H1 (cell line): ENCODE results near the gene PPOX. TPM values are rescaled to one million over a fixed set of nuclear protein-coding genes. Genes with fewer than 3 reads are reported as not detected.

ENCODE experiments used
- ASH2L ChIP-seq: fragments of 200-600, 300-600 bp; sonication (generic); IDR thresholded peaks from one replicate; pipeline ENCODE4 v1.7.1; 2017; ENCODE audit warnings: low read length
- CHD2 ChIP-seq: IDR thresholded peaks from 2 replicates; pipeline ENCODE4 v1.6.1; 2012; ENCODE audit warnings: low read length, improper control_type of control experiment
- EGR1 ChIP-seq: IDR thresholded peaks from 2 replicates; pipeline ENCODE4 v1.6.1; 2011; ENCODE audit warnings: low read depth, low read length, borderline replicate concordance
- FOSL1 ChIP-seq: IDR thresholded peaks from 2 replicates; pipeline ENCODE4 v1.6.1; 2011; ENCODE audit warnings: mild to moderate bottlenecking, low read depth, low read length, moderate library complexity; ENCODE audit not compliant: insufficient read depth
- KDM5A ChIP-seq: fragments of 200-600 bp; IDR thresholded peaks from 2 replicates; pipeline ENCODE4 v1.7.1; 2012; ENCODE audit warnings: mild to moderate bottlenecking, low read length, inconsistent platforms, mixed read lengths
- MAFK ChIP-seq: IDR thresholded peaks from 2 replicates; pipeline ENCODE4 v1.6.1; 2012; ENCODE audit warnings: low read depth, mild to moderate bottlenecking, improper control_type of control experiment, low read length
- POLR2AphosphoS5 ChIP-seq: IDR thresholded peaks from 2 replicates; pipeline ENCODE4 v1.6.1; 2011; ENCODE audit warnings: low read depth, low read length
- POU5F1 ChIP-seq: IDR thresholded peaks from 2 replicates; pipeline ENCODE4 v1.6.1; 2011; ENCODE audit warnings: low read depth, mild to moderate bottlenecking, low read length, moderate library complexity
- SIRT6 ChIP-seq: IDR thresholded peaks from one replicate; pipeline ENCODE4 v1.7.1; 2012; ENCODE audit warnings: low read length, inconsistent platforms
- SP1 ChIP-seq: IDR thresholded peaks from 2 replicates; pipeline ENCODE4 v1.6.1; 2011; ENCODE audit warnings: low read depth, low read length
- TAF1 ChIP-seq: IDR thresholded peaks from 2 replicates; pipeline ENCODE4 v1.6.1; 2011; ENCODE audit warnings: mild to moderate bottlenecking, low read depth, low read length
- TBP ChIP-seq: IDR thresholded peaks from 2 replicates; pipeline ENCODE4 v1.6.1; 2011; ENCODE audit warnings: low read depth, low read length, improper control_type of control experiment
- polyA plus RNA-seq, 7 experiments: library from polyadenylated mRNA; depleted of rRNA in 3 of 7; stranded (reverse) in 5 of 7; unstranded in 2 of 7; fragments of >200 nt in 5 of 7; fragments of 200-250 nt in 2 of 7; gene quantifications; 1 replicate in 5 of 7; 2 replicates in 1 of 7; 4 replicates in 1 of 7; pipeline versions ENCODE4 v1.2.1 to v1.2.3, GENCODE V29; 2011 to 2013; ENCODE audit warnings: missing spikeins in 2 of 7, mixed read lengths in 2 of 7
- total RNA-seq: library from RNA; stranded (reverse); fragmentation: NEBNext Ultra II Directional; extraction: Animal tissue kit (Norgen Biotek cat#: 25700); gene quantifications from 2 replicates; pipeline ENCODE4 v1.2.1, GENCODE V29; 2021
- TF ChIP-seq, protein P1 (sequence below): IDR thresholded peaks from 2 replicates; pipeline ENCODE4 v1.6.1; 2012; ENCODE audit warnings: inconsistent platforms
- TF ChIP-seq, protein P2 (sequence below): IDR thresholded peaks from 2 replicates; pipeline ENCODE4 v1.6.1; 2011; ENCODE audit warnings: low read depth, mild to moderate bottlenecking, low read length; ENCODE audit not compliant: insufficient read depth
- TF ChIP-seq, protein P3 (sequence below): IDR thresholded peaks from 2 replicates; pipeline ENCODE4 v1.6.1; 2012; ENCODE audit warnings: low read length, inconsistent platforms

Gene PPOX
- total and polyA plus RNA-seq, 2 of the 8 experiments (the other 6 are each of a cell fraction or from before 2014, with no cell fraction given): 39.4 to 40.4 TPM

DNA sequence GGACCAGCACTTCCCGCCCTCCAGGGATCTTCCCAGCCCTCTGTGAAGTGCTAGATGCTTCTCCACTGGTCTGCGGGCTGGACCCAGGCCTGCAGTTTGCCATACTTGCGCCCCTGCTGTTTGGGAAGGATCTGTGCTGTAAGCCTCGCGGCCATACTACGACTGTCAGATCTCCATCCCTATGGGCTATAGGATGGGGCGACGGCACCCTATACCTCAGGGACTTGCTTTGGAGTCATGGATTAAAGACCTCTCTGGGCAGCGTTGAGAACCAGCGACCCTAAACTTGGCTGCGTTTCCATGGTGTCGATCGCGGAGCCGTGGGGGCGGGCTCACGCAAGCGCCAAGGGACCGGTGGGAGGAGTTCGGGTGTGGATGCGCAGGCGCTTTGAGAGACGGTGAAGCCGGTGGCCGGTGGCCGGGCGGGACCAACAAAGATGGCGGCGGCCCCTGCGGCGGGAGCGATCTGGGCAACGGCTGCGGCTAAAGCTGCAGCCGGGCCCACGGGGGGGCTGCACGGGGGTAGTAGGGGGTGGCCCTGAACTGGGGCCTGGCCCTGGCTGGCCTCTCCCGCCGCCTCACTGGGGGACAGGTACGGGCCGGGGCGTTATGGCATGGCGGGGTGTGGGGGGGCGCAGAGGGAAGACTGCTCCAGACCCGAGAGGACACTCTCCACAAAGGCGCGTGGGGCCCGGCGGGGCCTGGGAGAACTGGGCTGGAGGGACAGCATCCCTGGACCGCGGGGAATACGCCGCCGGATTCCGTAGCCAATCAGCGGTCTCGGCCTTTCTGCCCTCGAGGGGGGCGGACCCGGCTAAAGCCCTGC, 6.9 kb upstream of the PPOX start, which contains the start of gene USP21 (continued):
- TF ChIP-seq EGR1 (no peak), MAFK (no peak), SIRT6 (no peak), KDM5A (peak; percentile 64; the same call in 1 of the 2 replicates), CHD2 (no peak), SP1 (0 out of 2 replicates have a peak, but pooled peaks have one; percentile 2), TAF1 (peak; percentile 94), FOSL1 (no peak), TBP (peak; percentile 78), POU5F1 (no peak), ASH2L (peak; percentile 92), POLR2AphosphoS5 (peak; percentile 80)
- TF ChIP-seq, protein P1, sequence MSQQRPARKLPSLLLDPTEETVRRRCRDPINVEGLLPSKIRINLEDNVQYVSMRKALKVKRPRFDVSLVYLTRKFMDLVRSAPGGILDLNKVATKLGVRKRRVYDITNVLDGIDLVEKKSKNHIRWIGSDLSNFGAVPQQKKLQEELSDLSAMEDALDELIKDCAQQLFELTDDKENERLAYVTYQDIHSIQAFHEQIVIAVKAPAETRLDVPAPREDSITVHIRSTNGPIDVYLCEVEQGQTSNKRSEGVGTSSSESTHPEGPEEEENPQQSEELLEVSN: no peak
- TF ChIP-seq, protein P2, sequence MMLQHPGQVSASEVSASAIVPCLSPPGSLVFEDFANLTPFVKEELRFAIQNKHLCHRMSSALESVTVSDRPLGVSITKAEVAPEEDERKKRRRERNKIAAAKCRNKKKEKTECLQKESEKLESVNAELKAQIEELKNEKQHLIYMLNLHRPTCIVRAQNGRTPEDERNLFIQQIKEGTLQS: no peak
- TF ChIP-seq, protein P3, sequence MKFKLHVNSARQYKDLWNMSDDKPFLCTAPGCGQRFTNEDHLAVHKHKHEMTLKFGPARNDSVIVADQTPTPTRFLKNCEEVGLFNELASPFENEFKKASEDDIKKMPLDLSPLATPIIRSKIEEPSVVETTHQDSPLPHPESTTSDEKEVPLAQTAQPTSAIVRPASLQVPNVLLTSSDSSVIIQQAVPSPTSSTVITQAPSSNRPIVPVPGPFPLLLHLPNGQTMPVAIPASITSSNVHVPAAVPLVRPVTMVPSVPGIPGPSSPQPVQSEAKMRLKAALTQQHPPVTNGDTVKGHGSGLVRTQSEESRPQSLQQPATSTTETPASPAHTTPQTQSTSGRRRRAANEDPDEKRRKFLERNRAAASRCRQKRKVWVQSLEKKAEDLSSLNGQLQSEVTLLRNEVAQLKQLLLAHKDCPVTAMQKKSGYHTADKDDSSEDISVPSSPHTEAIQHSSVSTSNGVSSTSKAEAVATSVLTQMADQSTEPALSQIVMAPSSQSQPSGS: no peak
